Measurements from ENCODE around the gene NAA40. TPM values are rescaled to one million over a fixed set of nuclear protein-coding genes. Genes with fewer than 3 reads are reported as not detected.
A peak's percentile ranks its signal among the peaks of the same experiment; 100 is the strongest.

NAA40 gene
- total and polyA plus RNA-seq, 2 donors (not counting 1 experiment from before 2014, with no cell fraction given): 9.2 to 19.7 TPM

- H3K27me3 ChIP-seq (ENCODE audit: control insufficient read depth, insufficient read depth, low read length): no peaks in the 10 kb centered on the region
- H3K79me2 ChIP-seq (ENCODE audit: control insufficient read depth, insufficient read depth, low read length): peaks cover 16% of the 10 kb centered on the region
- H3K4me3 ChIP-seq (replicated peaks in 1 of 4; ENCODE audit: control extremely low read depth in 1 of 4, insufficient read depth in 1 of 4, low read depth in 3 of 4, low read length in 4 of 4): no peak overlapping the region
- H3K4me2 ChIP-seq (ENCODE audit: extremely low read depth, insufficient read depth, low read length): no peak overlapping the region
- DNase-seq (ENCODE audit: low read depth in 2 of 2): no peak
- no peak overlapping the region for H3K27ac ChIP-seq (ENCODE audit: insufficient read depth, low read length)
- peaks cover 12% of the 10 kb centered on the region for H3K4me1 ChIP-seq (ENCODE audit: control insufficient read depth, extremely low read depth, insufficient read depth, low read length)
- H3K9ac ChIP-seq (ENCODE audit: insufficient read depth, low read length): no peak overlapping the region
- no peaks in the 10 kb centered on the region for H3K9me3 ChIP-seq (ENCODE audit: control insufficient read depth, insufficient read depth, low read depth, low read length)
- no peak for TF ChIP-seq CTCF (conservative IDR thresholded peaks at IDR 0.05 in 1 of 2, IDR thresholded peaks at IDR 0.05 in 1 of 2; ENCODE audit: low read depth in 1 of 2, low read length in 2 of 2)
- no peak overlapping the region for H2AFZ ChIP-seq (ENCODE audit: low read length)
- H3K36me3 ChIP-seq (ENCODE audit: control insufficient read depth, insufficient read depth, low read length): no peaks in the 10 kb centered on the region
- H4K20me1 ChIP-seq (ENCODE audit: control insufficient read depth, extremely low read depth, insufficient read depth, low read length): no peaks in the 10 kb centered on the region
These were observed 4.0 kb downstream of the NAA40 start for GRCh38 chr11:63942803-63943202.

GRCh38 chr11:63944987-63945386, 6.2 kb downstream of the NAA40 start:
- H3K9me3 ChIP-seq (ENCODE audit: control insufficient read depth, insufficient read depth, low read depth, low read length): no peaks in the 10 kb centered on the region
- no peak overlapping the region for H2AFZ ChIP-seq (ENCODE audit: low read length)
- no peak overlapping the region for H3K9ac ChIP-seq (ENCODE audit: insufficient read depth, low read length)
- peaks cover 9% of the 10 kb centered on the region for H3K79me2 ChIP-seq (ENCODE audit: control insufficient read depth, insufficient read depth, low read length)
- no peaks in the 10 kb centered on the region for H3K27me3 ChIP-seq (ENCODE audit: control insufficient read depth, insufficient read depth, low read length)
- no peak for TF ChIP-seq EZH2 (IDR thresholded peaks at IDR 0.05; ENCODE audit: low read length, missing control alignments)
- no peak for TF ChIP-seq CTCF (conservative IDR thresholded peaks at IDR 0.05 in 1 of 2, IDR thresholded peaks at IDR 0.05 in 1 of 2; ENCODE audit: low read depth in 1 of 2, low read length in 2 of 2)
- peak overlapping the region; percentile 11 for H3K4me2 ChIP-seq (ENCODE audit: extremely low read depth, insufficient read depth, low read length)
- H3K27ac ChIP-seq (ENCODE audit: insufficient read depth, low read length): no peak overlapping the region
- H3K36me3 ChIP-seq (ENCODE audit: control insufficient read depth, insufficient read depth, low read length): no peaks in the 10 kb centered on the region
- H4K20me1 ChIP-seq (ENCODE audit: control insufficient read depth, extremely low read depth, insufficient read depth, low read length): no peaks in the 10 kb centered on the region
- no peak for DNase-seq (ENCODE audit: low read depth in 2 of 2)
- H3K4me1 ChIP-seq (ENCODE audit: control insufficient read depth, extremely low read depth, insufficient read depth, low read length): peaks cover 12% of the 10 kb centered on the region
- H3K4me3 ChIP-seq (replicated peaks in 1 of 4; ENCODE audit: control extremely low read depth in 1 of 4, insufficient read depth in 1 of 4, low read depth in 3 of 4, low read length in 4 of 4): no peak overlapping the region

- no peaks in the 10 kb centered on the region for H3K9me3 ChIP-seq (ENCODE audit: control insufficient read depth, insufficient read depth, low read depth, low read length)
- peak; percentile 58 to 81 for DNase-seq (ENCODE audit: low read depth in 2 of 2)
- peaks cover 12% of the 10 kb centered on the region for H3K4me1 ChIP-seq (ENCODE audit: control insufficient read depth, extremely low read depth, insufficient read depth, low read length)
- no peaks in the 10 kb centered on the region for H4K20me1 ChIP-seq (ENCODE audit: control insufficient read depth, extremely low read depth, insufficient read depth, low read length)
- no peak overlapping the region for H3K9ac ChIP-seq (ENCODE audit: insufficient read depth, low read length)
- H3K27ac ChIP-seq (ENCODE audit: insufficient read depth, low read length): peak overlapping the region; percentile 15
- peak overlapping the region; percentile 53 for H3K4me2 ChIP-seq (ENCODE audit: extremely low read depth, insufficient read depth, low read length)
- H3K36me3 ChIP-seq (ENCODE audit: control insufficient read depth, insufficient read depth, low read length): no peaks in the 10 kb centered on the region
- H3K27me3 ChIP-seq (ENCODE audit: control insufficient read depth, insufficient read depth, low read length): no peaks in the 10 kb centered on the region
- H3K79me2 ChIP-seq (ENCODE audit: control insufficient read depth, insufficient read depth, low read length): peaks cover 6% of the 10 kb centered on the region
- H3K4me3 ChIP-seq (replicated peaks in 1 of 4; ENCODE audit: control extremely low read depth in 1 of 4, insufficient read depth in 1 of 4, low read depth in 3 of 4, low read length in 4 of 4): peak overlapping the region in 1 of 4 experiments; percentile 30
- TF ChIP-seq CTCF (conservative IDR thresholded peaks at IDR 0.05 in 1 of 2, IDR thresholded peaks at IDR 0.05 in 1 of 2; ENCODE audit: low read depth in 1 of 2, low read length in 2 of 2) (peak; percentile 55 to 66), EZH2 (IDR thresholded peaks at IDR 0.05; ENCODE audit: low read length, missing control alignments) (no peak)
- H2AFZ ChIP-seq (ENCODE audit: low read length): peak overlapping the region; percentile 75
These were observed 6.8 kb downstream of the NAA40 start for GRCh38 chr11:63945477-63946163.
